Neuronal stem cell (in vitro differentiated cells): ENCODE results near the gene HS1BP3.

Source experiments
- DNase-seq: peaks from one replicate; pipeline ENCODE4 v3.0.0-alpha.2; 2013; ENCODE audit warnings: low spot score
- H2AFZ ChIP-seq: one replicate; pipeline ENCODE4 v1.6.1; 2013; ENCODE audit warnings: mild to moderate bottlenecking, low read length, inconsistent platforms
- H2AK5ac ChIP-seq: 2 replicates; pipeline ENCODE4 v1.6.1; 2013; ENCODE audit warnings: low read depth, mild to moderate bottlenecking, inconsistent platforms, low read length, moderate library complexity, mixed read lengths
- H2BK120ac ChIP-seq: 2 replicates; pipeline ENCODE4 v1.6.1; 2013; ENCODE audit warnings: low read depth, mild to moderate bottlenecking, inconsistent platforms, low read length, moderate library complexity, mixed read lengths
- H2BK12ac ChIP-seq: one replicate; pipeline ENCODE4 v1.6.1; 2013; ENCODE audit warnings: low read length, inconsistent platforms
- H2BK15ac ChIP-seq: 2 replicates; pipeline ENCODE4 v1.6.1; 2013; ENCODE audit warnings: mild to moderate bottlenecking, low read length, inconsistent platforms, mixed read lengths
- H2BK5ac ChIP-seq: one replicate; pipeline ENCODE4 v1.6.1; 2013; ENCODE audit warnings: inconsistent platforms, mild to moderate bottlenecking, low read length, moderate library complexity
- H3K14ac ChIP-seq: one replicate; pipeline ENCODE4 v1.6.1; 2013; ENCODE audit warnings: low read length, inconsistent platforms
- H3K18ac ChIP-seq: 2 replicates; pipeline ENCODE4 v1.6.1; 2013; ENCODE audit warnings: low read length, inconsistent platforms
- H3K23ac ChIP-seq: 2 replicates; pipeline ENCODE4 v1.6.1; 2013; ENCODE audit warnings: low read depth, mild to moderate bottlenecking, mixed read lengths, low read length, inconsistent platforms; ENCODE audit not compliant: poor library complexity
- H3K27ac ChIP-seq: replicated peaks from 3 replicates; pipeline ENCODE4 v1.5.1; 2013; ENCODE audit warnings: low read length, inconsistent platforms
- H3K27me3 ChIP-seq, 3 experiments: 2 replicates each; pipeline ENCODE4 v1.6.1; 2013; ENCODE audit warnings: low read length in 3 of 3, mild to moderate bottlenecking in 2 of 3, inconsistent platforms in 1 of 3, low read depth in 1 of 3, mixed read lengths in 1 of 3, moderate library complexity in 1 of 3; ENCODE audit not compliant: control insufficient read depth in 3 of 3, insufficient read depth in 3 of 3
- H3K36me3 ChIP-seq, 2 donors: replicated peaks in 1 of 2; 2 replicates each; pipeline ENCODE4 v1.6.1; 2013; ENCODE audit warnings: low read length in 2 of 2; ENCODE audit not compliant: control insufficient read depth in 2 of 2, insufficient read depth in 2 of 2
- H3K4ac ChIP-seq: 2 replicates; pipeline ENCODE4 v1.6.1; 2013; ENCODE audit warnings: inconsistent platforms, mild to moderate bottlenecking, low read length, moderate library complexity
- H3K4me1 ChIP-seq, 2 donors: 1 replicate in 1 of 2; 2 replicates in 1 of 2; pipeline ENCODE4 v1.6.1; 2013; ENCODE audit warnings: low read length in 2 of 2, low read depth in 1 of 2; ENCODE audit not compliant: control insufficient read depth in 2 of 2, insufficient read depth in 1 of 2
- H3K4me2 ChIP-seq: one replicate; pipeline ENCODE4 v1.6.1; 2013; ENCODE audit warnings: mild to moderate bottlenecking, low read length, inconsistent platforms; ENCODE audit not compliant: insufficient read depth, poor library complexity, severe bottlenecking
- H3K4me3 ChIP-seq, 2 donors: 2 replicates each; pipeline ENCODE4 v1.5.1; 2013; ENCODE audit warnings: low read length in 2 of 2, mild to moderate bottlenecking in 2 of 2, inconsistent platforms in 1 of 2, moderate library complexity in 1 of 2
- H3K79me1 ChIP-seq: one replicate; pipeline ENCODE4 v1.6.1; 2013; ENCODE audit warnings: low read depth, mild to moderate bottlenecking, inconsistent platforms, low read length, moderate library complexity
- H3K9ac ChIP-seq: one replicate; pipeline ENCODE4 v1.6.1; 2013; ENCODE audit warnings: mild to moderate bottlenecking, low read depth, low read length, inconsistent platforms; ENCODE audit not compliant: poor library complexity
- H3K9me3 ChIP-seq, 2 donors: replicated peaks in 1 of 2; 2 replicates each; pipeline versions ENCODE3 to v1.6.1; 2013; ENCODE audit warnings: low read length in 2 of 2, mild to moderate bottlenecking in 2 of 2, inconsistent platforms in 1 of 2, low read depth in 1 of 2, mixed read lengths in 1 of 2, moderate library complexity in 1 of 2; ENCODE audit not compliant: control insufficient read depth in 2 of 2, insufficient read depth in 1 of 2
- H4K8ac ChIP-seq: one replicate; pipeline ENCODE4 v1.6.1; 2013; ENCODE audit warnings: low read depth, mild to moderate bottlenecking, inconsistent platforms, low read length, moderate library complexity
- H4K91ac ChIP-seq: one replicate; pipeline ENCODE4 v1.6.1; 2013; ENCODE audit warnings: low read length, low read depth, mild to moderate bottlenecking, inconsistent platforms; ENCODE audit not compliant: poor library complexity
- WGBS, 2 donors: extraction: QIAGEN DNeasy Blood & Tissue Kit; methylation state at CpG; one replicate each; pipeline ENCODE4 v1.1.7; 2013; ENCODE audit warnings: missing lambda C conversion rate in 2 of 2, mixed read lengths in 1 of 2; ENCODE audit not compliant: insufficient read length in 2 of 2, insufficient replicate concordance in 1 of 2; ENCODE audit errors: extremely low coverage in 2 of 2; 5-methylcytosine and 5-hydroxymethylcytosine counted together

The HS1BP3 gene

DNA sequence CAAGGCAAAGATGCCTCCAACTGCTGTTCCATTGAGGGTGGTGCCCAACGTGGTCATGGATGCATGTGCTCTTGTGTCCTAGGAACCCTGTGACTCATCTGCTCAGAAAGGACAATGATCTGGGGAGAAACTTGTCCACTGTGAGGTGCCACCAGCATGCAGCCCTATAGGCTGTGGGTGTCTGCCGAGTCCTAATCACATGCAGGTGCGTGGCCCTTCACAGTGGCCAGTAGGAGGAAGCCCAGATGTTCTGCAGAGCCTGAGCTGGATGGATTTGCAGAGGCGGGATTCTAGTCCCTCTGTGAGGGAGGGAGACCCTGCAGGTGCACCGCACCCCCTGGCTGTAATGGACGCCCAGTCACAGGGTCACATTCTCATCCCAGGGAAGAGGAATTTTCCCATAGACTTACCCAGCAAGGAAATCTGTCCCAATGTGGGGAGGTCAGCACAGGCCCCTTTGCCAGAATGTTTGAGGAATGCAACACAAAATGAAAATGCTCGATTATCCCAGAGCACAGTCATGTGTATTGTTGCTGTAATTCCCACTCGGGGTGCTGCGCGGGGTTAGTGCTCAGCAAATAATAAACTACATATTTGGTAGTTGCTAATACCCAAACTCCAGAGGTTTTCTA is 30.0 kb upstream of the HS1BP3 start:
- DNase-seq = no peak
- Histone ChIP-seq H3K36me3 (peaks cover 2 to 81% of the 10 kb centered on the region in 2 donors), H4K91ac (no peak overlapping the region), H3K79me1 (no peaks in the 10 kb centered on the region), H2BK120ac (no peak overlapping the region), H3K4me1 (peaks cover 0 to 1% of the 10 kb centered on the region in 2 donors), H2BK5ac (no peak overlapping the region), H3K23ac (no peak overlapping the region), H3K9ac (no peak overlapping the region), H2AFZ (no peak overlapping the region), H3K4ac (no peak overlapping the region), H3K9me3 (no peaks in the 10 kb centered on the region), H3K18ac (no peak overlapping the region), H3K4me3 (no peak overlapping the region), H3K27ac (no peak overlapping the region), H3K14ac (no peak overlapping the region), H3K27me3 (no peaks in the 10 kb centered on the region), H2BK12ac (no peak overlapping the region), H4K8ac (no peak overlapping the region), H3K4me2 (no peak overlapping the region), H2AK5ac (no peak overlapping the region), H2BK15ac (no peak overlapping the region)
- no CpG with 5 or more reads among the region's 10 CpGs for WGBS, 2 donors

- H3K4ac ChIP-seq = no peak overlapping the region
- H3K18ac ChIP-seq = no peak overlapping the region
- H3K36me3 ChIP-seq = peaks cover 2 to 60% of the 10 kb centered on the region in 2 donors
- H3K4me1 ChIP-seq = peaks cover 4 to 7% of the 10 kb centered on the region in 2 donors
- WGBS, 2 donors = no CpG with 5 or more reads among the region's 2 CpGs
- no peak overlapping the region for H2BK120ac ChIP-seq
- no peak overlapping the region for H3K14ac ChIP-seq
- no peak overlapping the region for H2BK5ac ChIP-seq
- H3K79me1 ChIP-seq = no peaks in the 10 kb centered on the region
- H3K27me3 ChIP-seq = peaks cover 0 to 9% (median 0%) of the 10 kb centered on the region in 3 experiments
- H3K23ac ChIP-seq = no peak overlapping the region
- no peak overlapping the region for H2BK12ac ChIP-seq
- no peaks in the 10 kb centered on the region for H3K9me3 ChIP-seq
- no peak for DNase-seq
- H3K9ac ChIP-seq = no peak overlapping the region
- no peak overlapping the region for H2AK5ac ChIP-seq
- no peak overlapping the region for H3K4me3 ChIP-seq
- H4K8ac ChIP-seq = no peak overlapping the region
- H2AFZ ChIP-seq = no peak overlapping the region
- H3K4me2 ChIP-seq = no peak overlapping the region
- H2BK15ac ChIP-seq = no peak overlapping the region
- no peak overlapping the region for H3K27ac ChIP-seq
- H4K91ac ChIP-seq = no peak overlapping the region
These were observed 27.9 kb upstream of the HS1BP3 start for GRCh38 chr2:20678780-20679179.

GRCh38 chr2:20678086-20678395 is 27.1 kb upstream of the HS1BP3 start:
- Histone ChIP-seq H3K18ac (no peak overlapping the region), H3K9me3 (no peaks in the 10 kb centered on the region), H3K4me2 (no peak overlapping the region), H2AFZ (no peak overlapping the region), H2BK120ac (no peak overlapping the region), H4K8ac (no peak overlapping the region), H2BK5ac (no peak overlapping the region), H3K9ac (no peak overlapping the region), H3K36me3 (peaks cover 2 to 53% of the 10 kb centered on the region in 2 donors), H3K23ac (no peak overlapping the region), H3K14ac (no peak overlapping the region), H2AK5ac (no peak overlapping the region), H3K4me3 (no peak overlapping the region), H3K4ac (no peak overlapping the region), H4K91ac (no peak overlapping the region), H3K27ac (no peak overlapping the region), H3K79me1 (no peaks in the 10 kb centered on the region), H2BK12ac (no peak overlapping the region), H2BK15ac (no peak overlapping the region), H3K4me1 (peaks cover 4 to 10% of the 10 kb centered on the region in 2 donors), H3K27me3 (peaks cover 0 to 12% (median 0%) of the 10 kb centered on the region in 3 experiments)
- no CpG with 5 or more reads among the region's 1 CpG for WGBS, 2 donors
- DNase-seq = no peak

- Histone ChIP-seq H3K4ac (no peak overlapping the region), H3K36me3 (peaks cover 0 to 47% of the 10 kb centered on the region in 2 donors), H3K27ac (no peak overlapping the region), H2BK5ac (no peak overlapping the region), H3K23ac (no peak overlapping the region), H2AK5ac (no peak overlapping the region), H2BK12ac (no peak overlapping the region), H3K4me2 (no peak overlapping the region), H3K9me3 (no peaks in the 10 kb centered on the region), H4K91ac (no peak overlapping the region), H3K18ac (no peak overlapping the region), H2BK120ac (no peak overlapping the region), H3K9ac (peak overlapping the region; percentile 0), H3K27me3 (peaks cover 0 to 17% (median 0%) of the 10 kb centered on the region in 3 experiments), H3K4me3 (no peak overlapping the region), H3K4me1 (peaks cover 4 to 13% of the 10 kb centered on the region in 2 donors), H3K79me1 (no peaks in the 10 kb centered on the region), H3K14ac (no peak overlapping the region), H4K8ac (no peak overlapping the region), H2BK15ac (no peak overlapping the region), H2AFZ (no peak overlapping the region)
- DNase-seq = no peak
- WGBS, 2 donors = no CpG with 5 or more reads among the region's 15 CpGs
These were observed 26.6 kb upstream of the HS1BP3 start for GRCh38 chr2:20677301-20678085.
